ENCODE measurements around the gene PAX8. TPM values are rescaled to one million over a fixed set of nuclear protein-coding genes. Genes with fewer than 3 reads are reported as not detected.
"Not testable (repeated sequence)": the region's sequence is repeated elsewhere in the genome, so short reads cannot be mapped to it uniquely, and the experiment has no call there.

PAX8 gene
- total RNA-seq, 6 donors from 2014 or later: 1.5 to 3.6 (median 2.0) TPM

DNA sequence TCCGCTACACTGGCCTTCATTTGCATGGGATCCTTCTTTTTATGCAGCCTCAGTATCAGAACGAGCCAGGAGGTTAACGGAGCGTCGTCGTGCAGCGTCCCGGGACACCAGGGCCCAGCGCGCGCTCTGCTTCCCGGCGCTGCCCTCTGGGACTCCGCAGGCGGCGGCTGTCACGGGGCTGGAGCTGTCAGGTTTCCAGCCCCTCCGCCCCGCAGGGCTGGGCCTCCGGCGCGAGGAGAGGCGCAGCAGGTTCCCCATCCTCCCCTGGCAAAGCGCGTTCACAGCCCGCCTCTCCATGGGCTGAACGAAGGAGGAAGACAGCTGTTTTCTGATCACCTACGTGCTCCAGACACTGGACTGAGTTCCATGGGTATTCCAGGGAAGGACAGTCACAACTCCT lies 12.5 kb upstream of the PAX8 start:
- no peaks in the 10 kb centered on the region for H3K9me3 ChIP-seq
- H3K27me3 ChIP-seq: no peaks in the 10 kb centered on the region
- peaks cover 0 to 8% (median 2%) of the 10 kb centered on the region in 4 donors for H3K4me1 ChIP-seq
- no peaks in the 10 kb centered on the region for H3K36me3 ChIP-seq
- no peak for ATAC-seq (ENCODE audit: low FRiP score in 2 of 2)
- H3K27ac ChIP-seq: no peak overlapping the region
- no peak overlapping the region for H3K4me3 ChIP-seq
- WGBS, 2 donors: 10 to 15% methylated on average over 8 to 11 of the region's 28 CpGs
- DNase-seq: peak; percentile 28 to 80
- TF ChIP-seq, protein P1, sequence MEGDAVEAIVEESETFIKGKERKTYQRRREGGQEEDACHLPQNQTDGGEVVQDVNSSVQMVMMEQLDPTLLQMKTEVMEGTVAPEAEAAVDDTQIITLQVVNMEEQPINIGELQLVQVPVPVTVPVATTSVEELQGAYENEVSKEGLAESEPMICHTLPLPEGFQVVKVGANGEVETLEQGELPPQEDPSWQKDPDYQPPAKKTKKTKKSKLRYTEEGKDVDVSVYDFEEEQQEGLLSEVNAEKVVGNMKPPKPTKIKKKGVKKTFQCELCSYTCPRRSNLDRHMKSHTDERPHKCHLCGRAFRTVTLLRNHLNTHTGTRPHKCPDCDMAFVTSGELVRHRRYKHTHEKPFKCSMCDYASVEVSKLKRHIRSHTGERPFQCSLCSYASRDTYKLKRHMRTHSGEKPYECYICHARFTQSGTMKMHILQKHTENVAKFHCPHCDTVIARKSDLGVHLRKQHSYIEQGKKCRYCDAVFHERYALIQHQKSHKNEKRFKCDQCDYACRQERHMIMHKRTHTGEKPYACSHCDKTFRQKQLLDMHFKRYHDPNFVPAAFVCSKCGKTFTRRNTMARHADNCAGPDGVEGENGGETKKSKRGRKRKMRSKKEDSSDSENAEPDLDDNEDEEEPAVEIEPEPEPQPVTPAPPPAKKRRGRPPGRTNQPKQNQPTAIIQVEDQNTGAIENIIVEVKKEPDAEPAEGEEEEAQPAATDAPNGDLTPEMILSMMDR (IDR thresholded peaks at IDR 0.05): no peak
- TF ChIP-seq POLR2AphosphoS5 (IDR thresholded peaks at IDR 0.05): no peak
- TF ChIP-seq EP300 (IDR thresholded peaks at IDR 0.05): no peak
- no peak for TF ChIP-seq POLR2A (IDR thresholded peaks at IDR 0.05)

DNA sequence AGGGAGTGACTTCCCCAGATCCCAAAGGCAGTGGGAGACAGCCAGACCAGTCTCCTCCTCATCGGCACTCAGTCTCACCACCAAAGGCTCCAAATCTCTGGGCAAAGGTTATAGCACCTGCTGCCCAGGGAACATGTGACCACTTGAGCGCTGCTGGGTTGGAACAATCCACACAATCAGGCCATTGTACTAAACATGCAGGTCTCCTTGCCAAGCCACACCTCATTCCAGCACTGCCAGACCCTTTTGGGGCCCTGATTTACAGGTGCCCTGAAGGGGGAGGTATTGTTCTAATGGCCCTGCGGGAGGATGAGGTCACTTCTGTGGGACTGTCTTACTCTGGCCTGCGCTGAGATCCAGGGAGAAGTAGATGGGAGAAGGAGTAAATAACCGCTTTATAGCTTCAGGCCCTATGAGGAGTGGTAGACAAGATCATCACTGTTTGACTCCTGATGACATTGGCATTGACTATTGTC lies 10.0 kb upstream of the PAX8 start:
- DNase-seq (peak in 1 of 2 donors; percentile 64), ATAC-seq (ENCODE audit: low FRiP score in 2 of 2) (peak; percentile 40 to 63)
- Histone ChIP-seq H3K4me1 (peaks cover under 1 to 23% (median 9%) of the 10 kb centered on the region in 4 donors), H3K27ac (peak overlapping the region in 1 of 4 donors; percentile 70)
- H3K36me3 ChIP-seq, H3K4me3 ChIP-seq, H3K27me3 ChIP-seq, H3K9me3 ChIP-seq: not testable (repeated sequence)
- TF ChIP-seq POLR2AphosphoS5 (IDR thresholded peaks at IDR 0.05): peak in 1 of 2 donors; percentile 5
- WGBS, 2 donors: 64 to 82% methylated on average over 5 of the region's 5 CpGs

- ATAC-seq (ENCODE audit: low FRiP score in 2 of 2); H3K4me3 ChIP-seq; H3K36me3 ChIP-seq; H3K27me3 ChIP-seq; H3K9me3 ChIP-seq: not testable (repeated sequence)
- DNase-seq: peak in 1 of 2 donors; percentile 53
- WGBS, 2 donors: 39 to 45% methylated on average over 4 of the region's 6 CpGs
- peak overlapping the region in 2 of 4 donors; percentile 23 to 70 for H3K27ac ChIP-seq
- H3K4me1 ChIP-seq: peaks cover 5 to 28% (median 12%) of the 10 kb centered on the region in 4 donors
Observed at GRCh38 chr2:113288117-113288673, 9.5 kb upstream of the PAX8 start.

DNA sequence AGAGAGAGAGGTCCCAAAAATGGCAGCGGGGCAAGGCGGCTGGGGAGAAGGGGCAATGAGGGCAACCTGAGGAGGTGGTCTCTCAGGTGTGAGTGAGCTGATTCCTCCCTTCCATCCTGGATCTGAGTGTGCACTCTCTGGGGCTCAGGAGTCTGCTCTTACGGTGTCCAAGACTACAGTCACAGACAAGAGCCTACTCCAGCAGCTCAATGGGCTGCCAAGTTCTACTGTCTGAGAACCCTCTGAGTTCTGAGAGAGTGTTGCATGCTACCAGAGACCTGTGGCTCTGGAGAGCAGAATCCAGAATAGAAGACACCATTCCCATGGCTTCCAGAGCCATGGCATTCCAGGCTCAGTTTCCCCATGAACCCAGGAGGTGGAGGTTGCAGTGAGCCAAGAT lies 7.1 kb upstream of the PAX8 start:
- WGBS, 2 donors: 91 to 94% methylated on average over 3 of the region's 3 CpGs

GRCh38 chr2:113284999-113285398 lies 6.3 kb upstream of the PAX8 start:
- DNase-seq; H3K4me3 ChIP-seq; H3K27me3 ChIP-seq; H3K9me3 ChIP-seq; H3K36me3 ChIP-seq; ATAC-seq (ENCODE audit: low FRiP score in 2 of 2): not testable (repeated sequence)
- peaks cover 0 to 32% (median 16%) of the 10 kb centered on the region in 4 donors for H3K4me1 ChIP-seq
- H3K27ac ChIP-seq: peak overlapping the region in 3 of 4 donors; percentile 76 to 82 (median 79)
- WGBS, 2 donors: 74 to 75% methylated on average over 6 of the region's 6 CpGs

More for the DNA sequence above, 7.1 kb upstream of the PAX8 start:
- no peaks in the 10 kb centered on the region for H3K9me3 ChIP-seq
- H3K27me3 ChIP-seq: no peaks in the 10 kb centered on the region
- ATAC-seq (ENCODE audit: low FRiP score in 2 of 2) (no peak), DNase-seq (peak in 1 of 2 donors; percentile 62)
- H3K36me3 ChIP-seq: no peaks in the 10 kb centered on the region
- H3K4me1 ChIP-seq: peaks cover 0 to 32% (median 16%) of the 10 kb centered on the region in 4 donors
- TF ChIP-seq POLR2A (IDR thresholded peaks at IDR 0.05) (no peak), POLR2AphosphoS5 (IDR thresholded peaks at IDR 0.05) (no peak), EP300 (IDR thresholded peaks at IDR 0.05) (no peak)
- TF ChIP-seq, protein P1 (IDR thresholded peaks at IDR 0.05): no peak
- H3K27ac ChIP-seq: peak overlapping the region in 2 of 4 donors; percentile 18 to 79
- no peak overlapping the region for H3K4me3 ChIP-seq

GRCh38 chr2:113284476-113284875 lies 5.8 kb upstream of the PAX8 start:
- Histone ChIP-seq H3K9me3 (no peaks in the 10 kb centered on the region), H3K4me1 (peaks cover 0 to 32% (median 16%) of the 10 kb centered on the region in 4 donors), H3K27ac (peak overlapping the region; percentile 67 to 82 (median 78)), H3K36me3 (no peaks in the 10 kb centered on the region), H3K27me3 (no peaks in the 10 kb centered on the region), H3K4me3 (no peak overlapping the region)
- TF ChIP-seq, protein P1 (IDR thresholded peaks at IDR 0.05): no peak
- TF ChIP-seq POLR2AphosphoS5 (IDR thresholded peaks at IDR 0.05) (no peak), EP300 (IDR thresholded peaks at IDR 0.05) (no peak), POLR2A (IDR thresholded peaks at IDR 0.05) (no peak)
- 86 to 88% methylated on average over 1 of the region's 1 CpG for WGBS, 2 donors
- ATAC-seq (ENCODE audit: low FRiP score in 2 of 2) (no peak), DNase-seq (peak in 1 of 2 donors; percentile 48)
